ENCODE results near the gene MAT1A. TPM values are rescaled to one million over a fixed set of nuclear protein-coding genes. Genes with fewer than 3 reads are reported as not detected.

MAT1A gene
- total RNA-seq, 1 experiment from 2014 or later: 2.3 TPM

- no peak for TF ChIP-seq CREM (CRISPR knock-in tag; IDR thresholded peaks at IDR 0.05)
Measured at GRCh38 chr10:80275135-80275498, 14.3 kb downstream of the MAT1A start (continued).

GRCh38 chr10:80274396-80275134 lies 14.9 kb downstream of the MAT1A start:
- Mint-ChIP-seq H3K4me1 (peaks cover 5% of the 10 kb centered on the region; the same call in 1 of the 2 replicates), H3K27me3 (ENCODE audit: low read depth) (no peaks in the 10 kb centered on the region; the same call in 1 of the 2 replicates), H3K27ac (no peak overlapping the region), H3K36me3 (no peaks in the 10 kb centered on the region), H3K4me3 (no peak overlapping the region), H3K9me3 (peaks cover 7% of the 10 kb centered on the region)
- ChIA-PET POLR2A (no interaction called here), CTCF (interaction anchor here (1.0 to 2.8 kb wide), 3 partner anchors 14 to 80 kb away, joined by 3 to 10 read pairs (median 5); partner anchors contain the start of gene MAT1A)
- TF ChIP-seq SP1 (CRISPR knock-in tag; conservative IDR thresholded peaks at IDR 0.05): no peak
- TF ChIP-seq ZNF317 (CRISPR knock-in tag; IDR thresholded peaks at IDR 0.05; ENCODE audit: borderline replicate concordance, low read depth): no peak
- TF ChIP-seq TEAD1 (CRISPR knock-in tag; IDR thresholded peaks at IDR 0.05): no peak
- no peak for TF ChIP-seq KAT7 (CRISPR knock-in tag; IDR thresholded peaks at IDR 0.05; ENCODE audit: borderline replicate concordance)
- TF ChIP-seq SMAD4 (CRISPR knock-in tag; IDR thresholded peaks at IDR 0.05): no peak
- TF ChIP-seq FOXP1 (CRISPR knock-in tag; IDR thresholded peaks at IDR 0.05; ENCODE audit: borderline replicate concordance): no peak
- TF ChIP-seq FOXJ3 (CRISPR knock-in tag; IDR thresholded peaks at IDR 0.05; ENCODE audit: borderline replicate concordance): no peak
- no peak for TF ChIP-seq ATF6 (CRISPR knock-in tag; IDR thresholded peaks at IDR 0.05)
- TF ChIP-seq ETV6 (CRISPR knock-in tag; IDR thresholded peaks at IDR 0.05): no peak
- no peak for TF ChIP-seq NFE2L1 (CRISPR knock-in tag; IDR thresholded peaks at IDR 0.05)
- no peak for TF ChIP-seq NR2C2 (CRISPR knock-in tag; IDR thresholded peaks at IDR 0.05)
- DNase-seq (ENCODE audit: low spot score) (no peak), ATAC-seq (no peak)

- no peak for ATAC-seq
- Mint-ChIP-seq H3K27ac (no peak overlapping the region), H3K27me3 (ENCODE audit: low read depth) (no peaks in the 10 kb centered on the region; the same call in 1 of the 2 replicates), H3K4me1 (peaks cover 5% of the 10 kb centered on the region; the same call in 1 of the 2 replicates), H3K9me3 (peaks cover 8% of the 10 kb centered on the region), H3K36me3 (no peaks in the 10 kb centered on the region), H3K4me3 (no peak overlapping the region)
- ChIA-PET POLR2A (no interaction called here), CTCF (interaction anchor here (1.0 to 2.8 kb wide), 3 partner anchors 13 to 81 kb away, joined by 3 to 10 read pairs (median 5); partner anchors contain the start of gene MAT1A)
- DNase-seq (ENCODE audit: low spot score): no peak
- TF ChIP-seq STAT6 (CRISPR knock-in tag; conservative IDR thresholded peaks at IDR 0.05; ENCODE audit: low read depth) (no peak), NFATC4 (CRISPR knock-in tag; IDR thresholded peaks at IDR 0.05) (no peak), HMGA2 (CRISPR knock-in tag; IDR thresholded peaks at IDR 0.05) (no peak), ERG (CRISPR knock-in tag; IDR thresholded peaks at IDR 0.05) (no peak), TCF7 (CRISPR knock-in tag; IDR thresholded peaks at IDR 0.05; ENCODE audit: low read depth) (no peak), SOX15 (CRISPR knock-in tag; IDR thresholded peaks at IDR 0.05) (no peak), ZNF425 (CRISPR knock-in tag; conservative IDR thresholded peaks at IDR 0.05) (no peak), ZNF396 (CRISPR knock-in tag; IDR thresholded peaks at IDR 0.05; ENCODE audit: borderline replicate concordance) (no peak), AFF4 (CRISPR knock-in tag; IDR thresholded peaks at IDR 0.05; ENCODE audit: borderline replicate concordance) (no peak), NR2C2 (CRISPR knock-in tag; IDR thresholded peaks at IDR 0.05) (no peak)
Measured at GRCh38 chr10:80273523-80274170, 15.8 kb downstream of the MAT1A start.

Measured in WTC11 (cell line).